ENCODE results near the gene PAGR1. TPM values are rescaled to one million over a fixed set of nuclear protein-coding genes. Genes with fewer than 3 reads are reported as not detected.
A peak's percentile ranks its signal among the peaks of the same experiment; 100 is the strongest.
"Not testable (repeated sequence)": the region's sequence is repeated elsewhere in the genome, so short reads cannot be mapped to it uniquely, and the experiment has no call there.

PAGR1 gene
- total RNA-seq, 1 donor from 2014 or later = 13.2 TPM

DNA sequence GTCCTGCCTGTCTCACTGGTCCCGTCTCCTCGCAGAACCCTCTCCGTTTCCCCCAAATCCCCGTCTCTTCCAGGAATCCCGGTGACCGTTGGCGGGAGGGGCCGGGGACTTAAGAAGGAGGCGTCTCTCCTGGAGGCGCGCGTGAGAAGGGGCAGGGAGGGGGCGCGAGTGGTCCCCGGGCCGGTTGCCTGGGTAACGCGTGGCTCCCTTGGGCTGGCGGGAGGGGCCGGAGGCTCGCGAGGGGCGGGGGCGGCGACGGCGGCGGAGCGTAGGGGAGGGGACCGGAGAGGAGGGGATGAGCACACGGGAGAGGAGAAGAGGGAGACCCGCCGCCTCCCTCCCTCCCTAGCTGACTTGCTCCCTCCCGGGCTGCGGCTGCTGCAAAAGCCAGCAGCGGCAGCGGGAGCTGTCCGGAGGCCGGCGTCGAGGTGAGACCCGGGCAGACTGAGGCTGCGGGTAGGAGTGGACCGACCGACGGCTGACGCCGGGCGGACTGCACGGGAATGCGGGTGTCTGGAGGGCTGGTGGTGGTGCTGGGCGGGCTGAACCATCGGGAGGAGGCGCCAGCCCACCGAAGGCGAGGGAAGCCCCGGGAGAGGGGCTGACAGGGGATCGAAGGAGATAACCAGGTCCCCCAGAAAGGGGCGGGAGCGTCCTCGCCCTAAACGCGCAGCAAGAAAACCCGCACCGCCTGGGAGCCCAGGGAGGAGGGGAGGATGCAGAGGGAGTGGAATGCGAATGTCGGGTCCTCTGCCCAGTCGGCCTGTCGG, 3.9 kb upstream of the PAGR1 start, which contains the start of gene PRRT2:
TSS of gene PRRT2 (plus strand) at position 298 of the 770 bp plus-strand sequence. CDS start 862 bp downstream, outside the sequence.
- peak in 1 of 2 donors; percentile 48 for DNase-seq (ENCODE audit: low read depth in 2 of 2)

- DNase-seq (ENCODE audit: low read depth in 2 of 2) = no peak
These were observed 3.0 kb upstream of the PAGR1 start for GRCh38 chr16:29812754-29813643.

- no peak for DNase-seq (ENCODE audit: low read depth in 2 of 2)
These were observed 2.0 kb upstream of the PAGR1 start for GRCh38 chr16:29813644-29814562.

- no peak for DNase-seq (ENCODE audit: low read depth in 2 of 2)
These were observed 1.4 kb upstream of the PAGR1 start for GRCh38 chr16:29814592-29814991.

- peak in 1 of 2 donors; percentile 33 for DNase-seq (ENCODE audit: low read depth in 2 of 2)
These were observed 775 bp upstream of the PAGR1 start for GRCh38 chr16:29815032-29815721.

GRCh38 chr16:29816694-29817441, 916 bp downstream of the PAGR1 start:
- peak in 1 of 2 donors; percentile 63 for DNase-seq (ENCODE audit: low read depth in 2 of 2)

GRCh38 chr16:29818082-29818481, 2.1 kb downstream of the PAGR1 start:
- DNase-seq (ENCODE audit: low read depth in 2 of 2) = no peak

- DNase-seq (ENCODE audit: low read depth in 2 of 2) = no peak
These were observed 3.6 kb downstream of the PAGR1 start for GRCh38 chr16:29819506-29819905.

DNA sequence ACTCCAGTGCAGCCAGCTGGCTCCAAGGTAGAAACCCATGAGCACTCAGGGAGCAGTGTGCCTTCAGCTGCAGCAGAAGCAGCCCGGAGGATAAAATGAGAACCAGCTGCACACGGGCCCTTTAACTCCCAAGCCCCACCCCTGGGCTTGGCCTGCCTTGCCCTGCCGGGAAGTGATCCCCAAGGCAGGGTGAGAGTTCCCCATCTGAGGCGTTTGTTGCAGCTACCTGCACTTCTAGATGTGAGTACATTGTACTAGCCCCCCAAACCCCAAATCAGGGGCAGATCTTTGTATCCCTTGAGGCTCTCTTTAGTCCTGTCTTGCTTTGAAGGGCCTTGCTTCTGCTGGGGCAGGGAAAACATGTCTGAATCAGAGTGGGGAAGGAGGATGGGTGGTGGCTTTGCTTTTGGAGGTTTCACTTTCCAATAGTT, 4.3 kb downstream of the PAGR1 start, which contains the start of gene MVP:
TSS of gene MVP (plus strand) at position 192 of the 431 bp plus-strand sequence. CDS start 10,088 bp downstream, outside the sequence.
- peak in 1 of 2 donors; percentile 51 for DNase-seq (ENCODE audit: low read depth in 2 of 2)

DNA sequence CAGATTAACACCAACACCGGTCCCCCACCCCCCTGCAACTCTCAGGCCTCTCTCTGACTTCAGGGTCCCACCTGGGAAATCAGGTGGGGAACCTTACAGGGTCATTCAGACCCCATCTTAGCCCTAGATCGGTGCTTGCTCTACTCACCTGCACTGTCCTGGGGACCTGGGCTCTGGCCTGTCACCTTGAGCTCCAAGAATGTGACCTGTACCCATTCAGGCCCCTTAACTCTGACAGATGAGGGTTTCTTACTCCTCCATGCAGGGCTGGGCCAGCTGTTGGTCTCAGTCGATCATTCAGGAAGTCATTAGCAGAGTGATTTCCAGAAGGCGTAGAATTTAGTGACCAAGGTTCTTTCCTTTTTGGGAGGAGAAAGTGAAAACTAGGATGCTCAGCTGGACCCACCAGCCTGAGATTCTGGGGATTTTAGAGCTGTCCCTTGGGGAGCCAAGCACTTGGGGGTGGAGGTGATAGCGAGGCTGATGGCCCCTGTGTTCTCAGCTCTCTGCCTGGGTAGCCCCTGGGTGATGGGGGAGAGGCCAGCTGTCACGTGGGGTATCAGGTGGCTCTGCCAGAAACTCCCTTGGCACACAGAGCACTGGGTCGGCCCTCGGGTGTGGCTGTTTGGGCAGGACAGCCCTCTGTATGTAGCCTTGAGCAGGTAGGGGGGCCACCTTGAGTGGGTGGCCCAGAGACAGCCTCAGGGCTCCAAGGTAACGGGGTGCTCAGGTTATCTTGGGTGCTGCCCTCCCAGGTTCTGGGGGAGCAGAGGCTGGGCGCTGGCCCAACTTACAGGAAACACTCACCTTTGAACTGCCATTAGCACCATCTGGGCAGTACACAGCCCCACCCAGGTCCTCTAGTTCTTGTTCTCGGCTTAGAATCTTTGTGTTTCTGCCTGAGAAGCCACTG, 5.0 kb downstream of the PAGR1 start:
- peak in 1 of 2 donors; percentile 57 for DNase-seq (ENCODE audit: low read depth in 2 of 2)

DNA sequence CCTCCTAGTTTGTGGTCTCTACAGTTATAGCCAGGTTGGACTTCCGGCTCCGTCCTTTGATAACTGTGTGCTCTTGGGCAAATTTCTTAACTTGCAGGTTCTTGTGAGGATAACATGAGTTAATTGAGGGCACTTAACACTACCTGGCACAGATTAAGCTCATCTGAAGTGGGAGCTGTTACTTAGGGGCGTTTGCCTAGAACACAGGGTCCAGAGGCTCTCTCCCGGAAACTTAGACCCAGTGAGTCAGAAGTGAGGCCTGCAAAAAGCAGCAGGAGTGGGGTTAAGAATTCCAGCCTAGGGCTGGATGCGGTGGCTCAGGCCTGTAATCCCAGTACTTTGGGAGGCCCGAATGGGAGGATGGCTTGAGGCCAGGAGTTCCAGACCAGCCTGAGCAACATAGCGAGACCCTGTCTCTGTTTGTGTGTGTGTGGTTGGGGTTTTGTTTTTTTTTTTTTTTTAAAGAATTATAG, 5.7 kb downstream of the PAGR1 start:
- DNase-seq (ENCODE audit: low read depth in 2 of 2) = peak in 1 of 2 donors; percentile 80

DNA sequence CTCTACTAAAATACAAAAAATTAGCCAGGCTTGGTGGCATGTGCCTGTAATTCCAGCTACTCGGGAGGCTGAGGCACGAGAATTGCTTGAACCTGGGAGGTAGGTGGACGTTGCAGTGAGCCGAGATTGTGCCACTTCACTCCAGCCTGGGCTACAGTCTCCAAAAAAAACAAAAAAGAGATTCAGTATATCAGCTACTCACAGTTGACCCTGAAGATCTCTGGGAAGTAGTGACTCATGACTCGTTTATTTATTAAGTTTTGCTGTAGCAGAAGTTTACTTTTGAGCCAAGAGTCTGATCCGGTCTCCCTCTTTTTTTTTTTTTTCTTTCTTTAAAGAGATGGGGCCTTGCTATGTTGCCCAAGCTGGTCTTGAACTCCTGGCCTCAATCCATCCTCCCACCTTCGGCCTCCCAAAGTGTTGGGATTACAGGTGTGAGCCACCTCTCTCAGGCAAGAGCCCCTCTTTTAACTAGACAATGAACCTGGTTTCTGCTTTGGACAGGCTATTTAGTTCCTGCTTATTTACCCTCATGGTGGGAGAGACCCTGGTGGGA, 8.7 kb downstream of the PAGR1 start:
- DNase-seq (ENCODE audit: low read depth in 2 of 2) = peak in 1 of 2 donors; percentile 86

DNA sequence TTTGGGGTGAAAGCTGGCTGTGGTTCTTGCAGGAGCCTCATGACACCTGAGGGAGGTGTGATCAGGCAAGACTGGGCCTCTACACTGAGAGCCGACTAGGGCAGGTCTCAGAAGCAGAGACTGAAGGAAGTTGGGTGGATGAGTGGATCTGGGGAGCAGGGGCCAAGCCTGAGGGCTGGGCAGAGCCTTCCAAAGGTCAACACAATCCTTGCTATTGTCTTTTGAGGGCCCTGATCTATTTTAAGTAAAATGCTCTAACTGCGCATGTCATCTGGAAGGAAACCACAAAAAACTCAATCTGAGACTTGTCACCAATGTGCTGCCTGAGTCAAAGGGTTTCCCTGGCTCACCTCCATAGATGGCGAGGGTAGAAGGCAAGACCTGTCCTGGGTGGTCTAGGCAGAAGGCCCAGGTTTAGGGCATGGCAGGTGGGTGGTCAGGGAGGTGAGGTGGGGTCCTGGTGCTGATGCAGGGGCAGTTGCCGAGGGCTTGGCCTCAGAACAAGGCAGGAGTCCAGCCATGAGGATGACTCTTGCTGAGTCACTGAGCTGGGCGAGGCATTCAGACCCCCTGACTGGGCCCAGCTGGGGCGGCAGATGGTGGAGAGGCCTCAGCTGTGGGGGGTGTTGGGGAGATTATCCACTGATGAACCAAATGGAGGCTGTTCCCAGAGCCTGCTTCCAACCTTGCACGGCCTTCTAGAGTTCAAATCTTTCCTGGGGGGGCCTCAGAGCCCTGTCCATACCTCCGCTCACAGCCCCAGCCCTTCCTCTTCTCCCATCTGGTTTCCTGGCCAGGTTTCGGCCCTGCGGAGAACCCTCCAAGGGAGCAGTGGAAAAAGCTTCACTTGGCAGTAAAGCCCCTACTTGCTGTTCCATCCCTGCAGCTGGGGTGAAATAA, 9.4 kb downstream of the PAGR1 start:
- DNase-seq (ENCODE audit: low read depth in 2 of 2) = peak in 1 of 2 donors; percentile 67

DNA sequence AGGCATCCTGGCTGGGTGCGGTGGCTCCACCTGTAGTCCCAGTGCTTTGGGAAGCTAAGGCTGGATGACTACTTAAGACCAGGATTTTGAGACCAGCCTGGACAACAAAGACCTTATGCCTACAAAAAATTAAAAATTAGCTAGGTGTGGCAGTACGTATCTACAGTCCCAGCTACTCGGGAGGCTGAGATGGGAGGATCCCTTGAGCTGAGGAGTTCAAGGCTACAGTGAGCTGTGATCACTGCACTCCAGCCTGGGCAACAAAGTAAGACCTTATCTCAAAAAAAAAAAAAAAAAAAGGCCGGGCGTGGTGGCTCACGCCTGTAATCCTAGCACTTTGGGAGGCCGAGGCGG, 10.4 kb downstream of the PAGR1 start:
- DNase-seq (ENCODE audit: low read depth in 2 of 2) = no peak

- no peak for DNase-seq (ENCODE audit: low read depth in 2 of 2)
These were observed 14.8 kb downstream of the PAGR1 start for GRCh38 chr16:29830774-29831173.

DNA sequence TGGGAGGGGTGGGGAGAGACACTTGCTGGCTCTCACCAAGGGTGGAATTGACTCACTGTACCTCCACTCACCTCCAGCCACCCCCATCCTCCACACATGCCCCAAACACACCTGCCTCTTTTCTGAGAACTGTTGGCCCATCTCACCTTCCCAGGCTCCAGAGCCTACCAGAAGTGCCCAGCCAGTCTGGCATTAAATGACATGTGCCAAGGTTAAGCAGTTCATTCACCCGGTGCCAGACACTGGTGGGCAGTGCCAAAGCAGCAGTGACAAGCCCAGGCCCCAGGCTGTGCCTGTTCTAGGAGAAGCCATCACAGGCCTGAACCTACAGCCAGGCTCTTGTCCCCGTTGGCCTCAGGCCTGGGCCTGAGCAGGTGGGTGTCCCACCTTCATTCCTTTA, 15.5 kb downstream of the PAGR1 start:
- DNase-seq (ENCODE audit: low read depth in 2 of 2) = no peak

- not testable (repeated sequence) for DNase-seq (ENCODE audit: low read depth in 2 of 2)
These were observed 17.3 kb downstream of the PAGR1 start for GRCh38 chr16:29833219-29833618.

All from dermis microvascular lymphatic vessel endothelial cell (primary cell).